ENCODE measurements around the gene PTPRS.

PTPRS gene

DNA sequence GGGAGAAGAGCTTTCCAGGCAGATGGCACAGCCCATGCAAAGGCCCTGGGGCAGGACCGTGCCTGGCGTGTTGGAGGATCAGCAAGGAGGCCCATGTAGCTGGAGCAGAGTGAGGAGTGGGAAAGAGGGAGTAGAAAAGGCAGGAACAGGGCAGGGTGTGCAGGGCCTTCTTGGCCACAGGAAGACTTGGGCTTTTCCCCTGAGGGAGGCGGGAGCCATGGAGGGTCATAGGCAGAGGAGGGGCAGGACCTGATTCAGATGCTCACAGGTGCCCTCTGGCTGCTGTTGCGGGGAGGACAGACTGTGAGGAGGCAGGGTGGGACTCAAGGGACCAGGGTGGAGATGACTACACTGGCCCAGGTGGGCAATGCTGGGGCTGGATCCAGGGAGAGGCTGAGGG is 13.8 kb upstream of the PTPRS start:
- DNase-seq = no peak

- no peak for DNase-seq
Measured at GRCh38 chr19:5352229-5352763, 11.7 kb upstream of the PTPRS start.

GRCh38 chr19:5351731-5352228 is 11.2 kb upstream of the PTPRS start:
- no peak for DNase-seq

DNA sequence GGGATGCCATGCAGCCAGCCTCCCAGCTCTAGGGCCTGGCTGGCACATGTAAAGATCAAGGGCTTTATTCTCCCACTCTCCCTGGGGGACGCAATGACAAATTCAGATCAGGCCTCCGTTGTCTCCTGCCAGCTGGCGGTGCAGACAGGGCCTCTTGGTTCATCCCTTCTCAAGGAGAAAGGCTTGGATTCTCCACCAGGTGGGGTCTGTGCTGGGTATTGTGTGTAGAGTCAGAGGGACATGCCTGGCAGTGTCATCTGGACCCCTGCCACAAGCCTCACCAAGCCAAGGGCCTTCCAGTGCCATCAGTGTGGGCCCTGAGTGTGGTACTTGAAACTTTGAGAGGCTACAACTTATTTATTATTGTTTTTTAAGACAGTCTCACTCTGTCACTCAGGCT is 8.4 kb upstream of the PTPRS start:
- DNase-seq = no peak

DNA sequence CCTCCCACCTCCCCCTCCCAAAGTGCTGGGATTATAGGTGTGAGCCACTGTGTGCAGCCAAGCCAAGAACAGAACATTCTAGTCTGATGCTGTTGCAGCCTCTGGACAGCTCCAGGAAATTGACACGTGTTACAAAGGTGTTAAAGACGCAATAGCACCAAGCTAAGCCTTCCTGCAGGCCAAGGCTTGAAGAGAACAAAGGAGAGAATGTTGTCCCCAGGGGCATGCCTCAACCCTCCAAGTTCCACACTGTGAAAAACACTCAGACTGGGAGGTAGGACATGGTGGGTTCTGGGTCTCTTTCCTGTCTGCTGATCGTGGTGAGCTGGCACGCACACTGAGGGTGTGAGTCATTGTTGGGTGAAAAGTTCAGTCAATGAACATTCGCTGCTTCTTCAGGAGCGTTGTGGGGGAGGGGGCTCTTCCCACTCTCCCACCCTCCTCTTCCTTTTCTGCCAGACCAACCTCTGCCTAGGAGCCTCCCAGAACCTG is 5.3 kb upstream of the PTPRS start:
- DNase-seq = no peak

DNA sequence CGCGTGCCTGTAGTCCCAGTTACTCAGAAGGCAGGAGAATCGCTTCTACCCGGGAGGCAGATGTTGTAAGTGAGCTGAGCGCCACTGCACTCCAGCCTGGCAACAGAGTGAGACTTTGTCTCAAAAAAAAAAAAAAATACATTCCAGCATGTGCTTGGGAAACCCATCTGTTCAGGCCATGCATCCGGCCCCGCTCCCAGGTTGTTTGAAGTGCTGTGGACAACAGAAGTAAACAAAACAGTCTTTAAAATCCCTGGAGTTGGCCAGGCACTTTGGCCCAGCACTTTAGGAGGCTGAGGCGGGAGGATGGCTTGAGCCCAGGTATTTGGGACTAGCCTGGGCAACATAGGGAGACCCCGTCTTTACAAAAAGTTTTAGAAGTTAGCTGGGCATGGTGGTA is 3.2 kb upstream of the PTPRS start:
- no peak for DNase-seq

GRCh38 chr19:5342573-5343201 is 2.1 kb upstream of the PTPRS start:
- DNase-seq = no peak

- no peak for DNase-seq
Measured at GRCh38 chr19:5341981-5342380, 1.4 kb upstream of the PTPRS start.

DNA sequence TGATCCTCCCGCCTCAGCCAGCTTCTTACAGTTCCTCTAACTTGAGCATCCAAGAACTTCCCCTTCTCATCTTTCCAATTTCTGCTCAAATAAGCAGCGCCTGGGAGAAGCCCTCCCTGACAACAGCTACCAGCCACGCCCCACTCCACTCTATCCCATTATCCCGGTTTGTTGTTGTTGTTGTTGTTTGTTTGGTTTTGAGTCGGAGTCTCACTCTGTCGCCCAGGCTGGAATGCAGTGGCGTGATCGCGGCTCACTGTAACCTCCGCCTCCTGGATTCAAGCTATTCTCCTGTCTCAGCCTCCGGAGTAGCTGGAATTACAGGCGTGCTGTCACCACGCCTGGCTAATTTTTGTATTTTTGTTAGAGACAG is 822 bp upstream of the PTPRS start:
- no peak for DNase-seq

DNA sequence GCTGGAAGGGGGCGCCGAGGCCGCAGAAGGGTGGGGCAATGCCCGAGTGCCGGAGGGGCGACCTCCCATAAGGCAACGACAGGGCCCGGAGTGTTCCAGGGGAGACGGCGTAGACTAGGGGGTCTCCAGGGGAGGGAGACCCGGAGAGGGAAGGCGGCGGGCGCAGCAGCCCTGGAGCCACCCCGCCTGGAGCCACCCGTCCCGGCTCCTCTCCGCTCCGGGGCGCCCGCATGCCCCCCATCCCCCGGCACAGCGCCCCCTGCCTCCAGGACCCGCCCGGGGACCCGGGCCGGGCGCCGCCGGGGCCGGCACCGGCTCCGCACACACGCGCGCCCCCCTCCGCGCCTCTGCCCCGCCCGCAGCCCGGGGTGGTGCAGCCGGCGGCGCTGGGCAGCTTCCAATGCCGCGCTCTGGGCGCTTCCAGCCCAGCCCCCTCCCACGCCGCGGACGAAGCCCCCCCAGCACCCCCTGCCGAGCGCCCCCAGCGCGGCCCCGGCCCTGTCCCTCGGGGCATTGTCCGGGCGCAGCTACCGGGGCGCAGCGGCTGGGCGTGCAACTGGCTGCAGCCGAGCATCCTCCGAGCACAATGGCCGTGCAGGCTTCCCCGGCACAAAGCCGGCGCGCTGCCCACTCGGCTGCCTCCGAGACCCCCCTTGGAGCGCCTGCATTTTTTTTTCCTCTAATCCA is 519 bp downstream of the PTPRS start:
- DNase-seq = no peak

DNA sequence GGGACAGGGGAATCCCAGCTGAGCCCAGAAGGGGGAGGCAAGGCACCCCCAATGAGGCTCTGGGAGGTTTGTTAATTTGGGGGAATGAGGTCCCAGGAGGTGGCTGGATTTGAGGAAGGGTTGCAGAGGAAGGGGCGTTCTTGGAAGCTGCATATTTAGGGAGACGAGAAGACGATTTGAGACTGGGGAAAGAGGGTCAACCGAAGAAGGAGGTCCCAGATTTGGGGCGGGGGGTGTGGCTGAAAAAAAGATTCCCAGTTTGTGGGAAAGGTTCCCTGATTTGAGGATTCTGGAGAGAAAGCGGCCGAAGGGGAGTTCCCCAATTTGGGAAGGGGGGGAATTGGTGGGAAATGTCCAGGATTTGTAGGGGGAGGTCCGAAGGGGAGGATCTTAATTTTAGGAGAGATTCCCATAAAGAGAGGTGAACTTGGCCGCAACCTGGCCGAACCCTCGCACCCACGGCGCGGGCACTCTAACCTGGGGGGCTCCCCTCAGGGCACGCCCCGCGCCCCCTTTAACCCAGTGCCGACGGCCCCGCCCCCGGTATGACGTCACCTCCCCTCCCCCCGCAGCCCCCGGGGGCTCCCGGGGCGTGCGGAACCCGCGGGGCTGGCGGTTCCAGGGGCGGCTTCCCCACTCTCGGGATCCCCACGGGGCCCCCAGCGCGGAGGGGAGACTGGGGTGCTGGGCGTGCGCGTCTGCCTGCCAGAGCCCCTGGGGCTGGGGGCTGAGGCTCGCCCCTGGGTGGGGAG is 1.2 kb downstream of the PTPRS start:
- DNase-seq = no peak

DNA sequence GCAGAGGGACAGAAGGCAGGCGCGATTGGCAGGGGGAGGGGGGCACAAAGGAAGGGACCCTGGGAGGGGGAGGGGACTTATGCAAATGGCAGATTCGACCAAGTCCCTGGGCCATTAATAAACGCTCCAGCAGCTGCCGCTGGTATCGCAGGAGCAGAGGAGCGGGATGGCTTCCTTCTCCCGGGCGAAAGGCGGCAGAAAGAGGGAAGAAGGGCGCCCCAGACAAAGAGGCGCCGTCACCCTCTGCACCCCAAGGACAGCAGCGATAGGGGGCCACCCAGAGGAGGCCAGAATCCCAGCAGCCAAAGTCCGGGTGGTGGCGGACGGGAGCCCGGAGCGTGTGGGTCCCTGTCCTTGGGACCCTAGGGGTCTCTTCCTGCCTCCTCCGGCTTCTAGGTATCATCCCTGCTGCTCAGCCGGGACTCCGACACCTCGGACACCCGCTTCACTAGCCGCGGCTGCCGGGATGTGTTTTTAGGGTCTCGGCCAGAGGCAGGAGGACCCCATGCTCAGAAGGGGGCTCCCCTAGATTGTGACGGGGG is 1.9 kb downstream of the PTPRS start:
- DNase-seq = no peak

- no peak for DNase-seq
Measured at GRCh38 chr19:5337708-5338655, 2.6 kb downstream of the PTPRS start.

DNA sequence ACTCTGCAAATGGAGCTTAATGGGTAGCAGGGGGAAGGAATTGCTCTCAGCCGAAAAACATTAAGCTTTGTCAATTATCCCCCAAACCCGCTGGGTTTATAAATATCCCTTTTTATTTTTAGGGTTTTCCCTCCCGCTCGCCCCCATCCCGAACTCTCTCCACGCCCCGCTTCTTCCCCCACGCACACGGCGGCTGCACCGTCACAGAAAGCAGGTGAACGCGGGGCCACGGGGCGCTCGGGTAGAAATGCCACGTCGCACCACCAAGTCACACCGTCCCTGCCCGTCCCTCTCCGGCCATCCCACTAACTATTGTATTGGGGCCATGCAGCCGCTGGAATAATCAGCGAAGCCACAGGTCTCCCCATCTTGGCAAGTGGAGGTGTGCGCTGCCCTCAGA is 3.5 kb downstream of the PTPRS start:
- no peak for DNase-seq

DNA sequence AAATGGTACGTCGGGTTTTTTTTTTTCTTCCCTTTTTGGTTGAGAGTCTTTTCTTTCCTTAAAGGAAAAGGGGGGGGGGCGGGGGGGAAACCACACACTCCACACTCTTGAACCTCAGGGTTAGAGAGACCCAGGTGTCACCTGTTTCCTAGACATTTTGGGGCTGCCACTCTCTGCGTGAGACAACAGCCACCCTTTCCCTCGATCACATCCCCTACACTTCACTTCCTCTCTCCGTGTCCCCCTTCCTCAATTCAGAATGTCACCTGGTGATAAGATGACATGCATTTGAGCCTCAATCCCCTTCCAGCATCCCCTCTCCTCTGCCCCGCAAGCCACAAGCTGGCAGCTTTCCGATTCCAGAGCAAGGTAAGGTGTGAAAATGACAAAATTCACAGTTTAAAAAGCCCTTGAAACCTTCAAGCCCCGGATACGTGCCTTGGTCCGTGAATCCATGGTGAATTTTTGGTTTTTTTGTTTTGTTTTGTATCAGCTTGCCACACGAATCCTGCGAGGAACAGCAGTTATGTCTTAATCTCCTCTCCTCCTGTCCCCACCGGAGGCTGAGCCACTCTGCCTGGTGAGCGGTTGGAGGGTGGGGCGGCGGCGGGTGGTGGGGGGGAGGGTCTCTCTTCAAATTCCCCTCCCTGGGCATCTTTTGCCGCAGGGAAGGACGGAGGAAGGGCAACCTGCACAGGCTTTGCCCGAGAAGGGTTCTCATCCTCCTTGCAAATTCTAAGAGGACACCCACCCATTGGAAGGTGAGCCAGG is 4.2 kb downstream of the PTPRS start:
- no peak for DNase-seq

DNA sequence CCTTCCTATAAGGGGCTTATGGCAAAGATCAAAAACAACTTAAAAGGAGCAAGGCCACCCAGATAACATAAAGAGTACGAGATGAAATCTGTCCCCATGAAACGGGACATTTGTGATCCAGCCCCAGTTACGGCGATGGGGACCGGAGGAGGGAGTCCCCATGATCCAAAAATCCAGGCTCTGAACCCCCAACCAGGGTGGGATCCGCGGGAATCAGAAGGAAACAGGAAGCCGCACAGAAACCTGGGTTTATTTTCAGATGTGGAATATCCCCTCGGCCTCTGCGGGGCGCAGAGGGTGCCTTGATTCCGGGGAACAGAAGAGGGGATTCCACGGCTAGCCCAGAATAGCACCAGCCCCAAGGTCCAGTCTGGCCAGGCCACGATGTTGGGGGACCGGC is 5.0 kb downstream of the PTPRS start:
- DNase-seq = no peak

DNA sequence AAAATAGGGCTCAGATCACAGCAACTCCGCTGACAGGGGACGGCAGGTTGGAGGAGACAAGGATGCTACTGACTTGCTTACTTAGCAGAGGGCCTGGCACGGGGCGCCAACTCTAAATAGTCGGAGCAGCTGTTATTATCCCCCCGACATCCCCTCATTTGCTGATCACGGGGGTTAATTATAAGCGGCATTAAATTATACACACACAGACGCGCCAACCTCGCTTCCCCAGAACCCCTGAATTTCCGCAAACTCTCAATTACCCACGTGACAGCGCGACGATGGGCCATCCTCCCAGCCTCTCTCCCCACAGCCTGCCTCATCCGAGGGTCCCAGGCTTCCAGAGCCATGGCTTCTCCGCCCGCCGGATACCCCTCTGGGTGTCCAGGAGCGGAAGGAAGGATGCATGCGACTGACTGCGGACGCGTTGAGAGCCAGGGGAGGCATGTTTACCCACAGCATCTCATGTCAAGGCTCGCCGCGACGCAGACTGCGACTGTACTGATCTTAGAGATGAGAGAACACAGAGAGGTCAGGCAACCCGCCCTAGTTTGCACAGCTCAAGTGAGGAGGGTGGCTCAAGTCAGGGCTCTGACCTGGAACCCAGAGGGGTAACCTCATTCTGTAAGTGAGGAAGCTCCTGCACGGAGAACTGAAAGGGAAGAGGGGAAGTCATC is 5.7 kb downstream of the PTPRS start:
- no peak for DNase-seq

DNA sequence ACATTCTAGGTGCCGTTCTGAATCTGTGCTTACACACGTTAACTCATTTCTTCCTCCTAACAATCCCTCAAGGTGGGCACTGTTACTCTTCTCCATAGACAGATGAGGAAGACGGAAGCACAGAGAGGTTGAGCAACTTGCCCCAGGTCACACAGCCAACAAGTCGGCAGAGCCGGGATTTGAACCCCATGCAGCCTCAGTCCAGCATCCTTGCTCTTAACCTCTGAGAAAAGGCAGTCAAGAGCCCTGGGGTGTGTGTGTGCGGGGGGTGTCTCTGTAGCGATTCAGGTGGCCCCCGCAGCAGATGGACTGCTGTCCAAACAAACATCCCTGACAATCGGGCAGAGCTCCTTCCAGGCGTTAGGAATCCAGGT is 6.3 kb downstream of the PTPRS start:
- DNase-seq = no peak

DNA sequence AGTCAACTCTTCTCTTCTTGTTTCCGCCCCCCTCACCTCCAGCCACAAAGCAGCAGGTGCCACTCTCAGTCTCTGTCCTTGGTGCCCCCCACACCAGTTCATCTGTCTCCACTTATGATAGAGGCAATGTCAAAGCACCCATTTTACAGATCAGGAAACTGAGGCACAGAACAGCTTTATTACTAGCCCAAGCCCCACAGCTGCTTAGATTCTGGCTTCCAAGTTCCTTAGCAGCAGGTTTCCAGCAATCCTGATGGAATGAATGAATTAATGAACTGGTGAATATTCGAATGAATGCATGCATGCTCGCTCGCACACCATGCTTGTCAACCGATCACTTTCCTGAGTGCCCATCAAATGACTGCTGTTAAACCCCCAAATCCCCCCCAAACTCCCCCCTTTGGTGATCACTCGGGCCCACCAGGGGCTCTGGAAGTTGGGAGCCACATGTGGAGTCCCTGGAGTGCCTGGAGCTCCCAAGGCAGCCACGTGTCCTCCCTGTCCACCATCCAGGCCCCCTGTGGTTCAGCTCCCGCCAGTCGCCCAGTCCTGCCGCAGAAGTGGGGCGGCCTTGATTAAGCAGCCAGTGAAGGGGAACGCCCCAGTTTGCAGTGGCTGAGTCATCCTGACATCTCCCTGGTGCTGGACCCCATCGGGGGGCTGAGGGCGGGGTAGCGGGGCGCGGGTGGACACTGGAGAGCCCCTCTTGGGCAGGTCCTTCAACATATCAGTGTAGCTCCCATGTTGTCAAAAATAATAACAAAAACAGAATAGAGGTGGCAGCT is 6.8 kb downstream of the PTPRS start:
- DNase-seq = no peak

GRCh38 chr19:5332501-5332900 is 8.1 kb downstream of the PTPRS start:
- no peak for DNase-seq
